GM12801 (cell line): ENCODE measurements around the gene FEM1B.

Source experiments
- CTCF ChIP-seq: IDR thresholded peaks from one replicate; pipeline ENCODE4 v1.5.1; 2011; ENCODE audit warnings: control low read depth; ENCODE audit not compliant: insufficient read length; ENCODE audit errors: extremely low read depth

FEM1B gene

GRCh38 chr15:68313501-68314410 is 36.2 kb downstream of the FEM1B start:
- TF ChIP-seq CTCF, result no peak

GRCh38 chr15:68314563-68314962 is 37.0 kb downstream of the FEM1B start:
- no peak for TF ChIP-seq CTCF

GRCh38 chr15:68315035-68315434 is 37.5 kb downstream of the FEM1B start:
- TF ChIP-seq CTCF, result no peak

- no peak for TF ChIP-seq CTCF
Measured at GRCh38 chr15:68315495-68316031, 38.0 kb downstream of the FEM1B start.

GRCh38 chr15:68316061-68316804 is 38.7 kb downstream of the FEM1B start:
- no peak for TF ChIP-seq CTCF

- no peak for TF ChIP-seq CTCF
Measured at GRCh38 chr15:68317281-68318007, 39.9 kb downstream of the FEM1B start.
